ENCODE data around the gene DUSP22. TPM values are rescaled to one million over a fixed set of nuclear protein-coding genes. Genes with fewer than 3 reads are reported as not detected.

DUSP22 gene
- total RNA-seq, 1 experiment from 2014 or later: 34.8 TPM

- CTCF ChIA-PET: interaction anchor here (0.6 kb wide), 1 partner anchor 112 kb away, joined by 3 read pairs; no protein-coding TSS in a partner anchor
- Histone ChIP-seq H3K9me3 (ENCODE audit: control insufficient read depth, insufficient read depth, low read depth, low read length) (no peaks in the 10 kb centered on the region), H3K4me3 (ENCODE audit: low read depth in 2 of 2, low read length in 2 of 2) (no peak overlapping the region), H3K27ac (ENCODE audit: low read length) (no peak overlapping the region), H3K27me3 (ENCODE audit: control insufficient read depth, insufficient read depth, low read length) (no peaks in the 10 kb centered on the region), H3K4me1 (ENCODE audit: control insufficient read depth, insufficient read depth, low read length) (no peaks in the 10 kb centered on the region), H3K36me3 (ENCODE audit: control insufficient read depth, insufficient read depth, low read length) (no peaks in the 10 kb centered on the region)
- POLR2A ChIA-PET: no interaction called here
- DNase-seq (ENCODE audit: low read depth, low spot score): no peak
- TF ChIP-seq REST (IDR thresholded peaks at IDR 0.05; ENCODE audit: insufficient read depth in 1 of 2, low read depth in 2 of 2, low read length in 1 of 2): no peak
- no peak for TF ChIP-seq SIN3A (IDR thresholded peaks at IDR 0.05; ENCODE audit: borderline replicate concordance, insufficient read depth, low read depth, low read length)
- no peak for ATAC-seq
- no TSS peak for BruUV-seq (replicated peaks)
- intact Hi-C loops (cut with micrococcal nuclease; ENCODE audit: unreplicated experiment) (no loop called here), in situ Hi-C loops (cut with HindIII; ENCODE audit: low pct_unique_long_range_greater_than_20kb, low sequenced_read_pairs) (no loop called here)
Observed at GRCh38 chr6:340991-341827, 48.9 kb downstream of the DUSP22 start.

- no peak for DNase-seq (ENCODE audit: low read depth, low spot score)
- ATAC-seq: no peak
- intact Hi-C loops (cut with micrococcal nuclease; ENCODE audit: unreplicated experiment): no loop called here
- H3K27me3 ChIP-seq (ENCODE audit: control insufficient read depth, insufficient read depth, low read length): no peaks in the 10 kb centered on the region
- H3K36me3 ChIP-seq (ENCODE audit: control insufficient read depth, insufficient read depth, low read length): no peaks in the 10 kb centered on the region
- H3K9me3 ChIP-seq (ENCODE audit: control insufficient read depth, insufficient read depth, low read depth, low read length): no peaks in the 10 kb centered on the region
- in situ Hi-C loops (cut with HindIII; ENCODE audit: low pct_unique_long_range_greater_than_20kb, low sequenced_read_pairs): no loop called here
- H3K4me1 ChIP-seq (ENCODE audit: control insufficient read depth, insufficient read depth, low read length): no peaks in the 10 kb centered on the region
- TF ChIP-seq POLR2AphosphoS5 (IDR thresholded peaks at IDR 0.05; ENCODE audit: low read depth, low read length): no peak
- TF ChIP-seq REST (IDR thresholded peaks at IDR 0.05; ENCODE audit: insufficient read depth in 1 of 2, low read depth in 2 of 2, low read length in 1 of 2): no peak
- no peak for TF ChIP-seq CTCF (IDR thresholded peaks at IDR 0.05)
- TF ChIP-seq TCF7L2 (IDR thresholded peaks at IDR 0.05; ENCODE audit: low read depth, low read length): no peak
- no peak for TF ChIP-seq SIN3A (IDR thresholded peaks at IDR 0.05; ENCODE audit: borderline replicate concordance, insufficient read depth, low read depth, low read length)
- ChIA-PET CTCF (no interaction called here), POLR2A (no interaction called here)
- BruUV-seq (replicated peaks): no TSS peak
- no peak overlapping the region for H3K27ac ChIP-seq (ENCODE audit: low read length)
- no peak overlapping the region for H3K4me3 ChIP-seq (ENCODE audit: low read depth in 2 of 2, low read length in 2 of 2)
Observed at GRCh38 chr6:341914-342831, 49.9 kb downstream of the DUSP22 start.
